Measurements from ENCODE around the gene LRRC1.

The LRRC1 gene

DNA sequence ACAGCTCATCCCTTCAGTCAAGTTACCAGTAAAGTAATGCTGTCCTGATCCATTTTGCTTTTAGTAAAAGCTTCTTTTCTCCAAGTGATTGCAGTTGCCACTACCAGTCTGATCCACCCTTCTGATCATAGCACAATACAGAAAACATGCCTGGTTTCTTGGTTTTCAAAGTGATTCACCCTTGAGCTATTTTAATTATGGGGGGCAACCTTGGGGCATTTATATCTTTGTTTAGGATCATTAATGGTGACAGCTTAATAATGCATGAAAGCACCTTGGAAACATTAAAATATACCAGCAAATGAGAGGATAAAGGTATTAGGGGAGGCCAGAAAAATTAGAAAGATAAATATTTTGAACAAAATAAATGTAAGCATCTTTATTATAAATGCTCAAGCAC lies 38.4 kb downstream of the LRRC1 start:
- CTCF ChIA-PET, result no interaction called here
- H3K27ac ChIP-seq, result no peak overlapping the region
- POLR2A ChIA-PET (ENCODE audit: low non-redundant PET), result no interaction called here
- TF ChIP-seq, protein P1, sequence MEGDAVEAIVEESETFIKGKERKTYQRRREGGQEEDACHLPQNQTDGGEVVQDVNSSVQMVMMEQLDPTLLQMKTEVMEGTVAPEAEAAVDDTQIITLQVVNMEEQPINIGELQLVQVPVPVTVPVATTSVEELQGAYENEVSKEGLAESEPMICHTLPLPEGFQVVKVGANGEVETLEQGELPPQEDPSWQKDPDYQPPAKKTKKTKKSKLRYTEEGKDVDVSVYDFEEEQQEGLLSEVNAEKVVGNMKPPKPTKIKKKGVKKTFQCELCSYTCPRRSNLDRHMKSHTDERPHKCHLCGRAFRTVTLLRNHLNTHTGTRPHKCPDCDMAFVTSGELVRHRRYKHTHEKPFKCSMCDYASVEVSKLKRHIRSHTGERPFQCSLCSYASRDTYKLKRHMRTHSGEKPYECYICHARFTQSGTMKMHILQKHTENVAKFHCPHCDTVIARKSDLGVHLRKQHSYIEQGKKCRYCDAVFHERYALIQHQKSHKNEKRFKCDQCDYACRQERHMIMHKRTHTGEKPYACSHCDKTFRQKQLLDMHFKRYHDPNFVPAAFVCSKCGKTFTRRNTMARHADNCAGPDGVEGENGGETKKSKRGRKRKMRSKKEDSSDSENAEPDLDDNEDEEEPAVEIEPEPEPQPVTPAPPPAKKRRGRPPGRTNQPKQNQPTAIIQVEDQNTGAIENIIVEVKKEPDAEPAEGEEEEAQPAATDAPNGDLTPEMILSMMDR (conservative IDR thresholded peaks at IDR 0.05; ENCODE audit: low read depth), result no peak
- DNase-seq (ENCODE audit: low spot score), result no peak

GRCh38 chr6:53834132-53834531 lies 39.3 kb downstream of the LRRC1 start:
- DNase-seq (ENCODE audit: low spot score), result no peak
- POLR2A ChIA-PET (ENCODE audit: low non-redundant PET), result no interaction called here
- no peak overlapping the region for H3K27ac ChIP-seq
- TF ChIP-seq, protein P1 (conservative IDR thresholded peaks at IDR 0.05; ENCODE audit: low read depth), result no peak
- CTCF ChIA-PET, result no interaction called here

- ChIA-PET POLR2A (ENCODE audit: low non-redundant PET) (no interaction called here), CTCF (interaction anchor here (0.6 to 0.7 kb wide), 2 partner anchors 24 to 878 kb away, joined by 3 to 5 read pairs; no protein-coding TSS in a partner anchor)
- DNase-seq (ENCODE audit: low spot score), result no peak
These were observed 43.3 kb downstream of the LRRC1 start for GRCh38 chr6:53837865-53838769.

GRCh38 chr6:53840027-53840426 lies 45.2 kb downstream of the LRRC1 start:
- POLR2A ChIA-PET (ENCODE audit: low non-redundant PET), result no interaction called here
- CTCF ChIA-PET, result interaction anchor here (1.0 kb wide), 1 partner anchor 17 kb away, joined by 3 read pairs; no protein-coding TSS in a partner anchor
- TF ChIP-seq, protein P1 (conservative IDR thresholded peaks at IDR 0.05; ENCODE audit: low read depth), result no peak

More at GRCh38 chr6:53837865-53838769, 43.3 kb downstream of the LRRC1 start:
- H3K27ac ChIP-seq, result no peak overlapping the region
- TF ChIP-seq, protein P1 (conservative IDR thresholded peaks at IDR 0.05; ENCODE audit: low read depth), result no peak

GRCh38 chr6:53845280-53846195 lies 50.7 kb downstream of the LRRC1 start:
- ChIA-PET CTCF (interaction anchor here (0.6 kb wide), 1 partner anchor 115 kb away, joined by 3 read pairs; no protein-coding TSS in a partner anchor), POLR2A (ENCODE audit: low non-redundant PET) (no interaction called here)
- TF ChIP-seq, protein P1 (conservative IDR thresholded peaks at IDR 0.05; ENCODE audit: low read depth), result no peak
- no peak for DNase-seq (ENCODE audit: low spot score)
- H3K27ac ChIP-seq, result no peak overlapping the region

More at GRCh38 chr6:53840027-53840426, 45.2 kb downstream of the LRRC1 start:
- no peak overlapping the region for H3K27ac ChIP-seq
- no peak for DNase-seq (ENCODE audit: low spot score)

- TF ChIP-seq, protein P1 (conservative IDR thresholded peaks at IDR 0.05; ENCODE audit: low read depth), result no peak
- no peak overlapping the region for H3K27ac ChIP-seq
- POLR2A ChIA-PET (ENCODE audit: low non-redundant PET), result no interaction called here
- DNase-seq (ENCODE audit: low spot score), result no peak
- CTCF ChIA-PET, result no interaction called here
These were observed 51.4 kb downstream of the LRRC1 start for GRCh38 chr6:53846250-53846649.
